Neural cell (in vitro differentiated cells): ENCODE measurements around the gene FAM107B.

Experiments used
- MXI1 ChIP-seq: fragments of 450-650 bp; conservative IDR thresholded peaks from 2 replicates; pipeline ENCODE4 v1.6.1; 2014; ENCODE audit warnings: antibody characterized with exemption, mild to moderate bottlenecking; ENCODE audit not compliant: poor library complexity, severe bottlenecking
- POLR2AphosphoS5 ChIP-seq: IDR thresholded peaks from 2 replicates; pipeline ENCODE4 v1.6.1; 2012
- TF ChIP-seq, protein P1 (sequence below): fragments of 450-650 bp; IDR thresholded peaks from 2 replicates; pipeline ENCODE4 v1.5.1; 2014; ENCODE audit warnings: antibody characterized with exemption, mild to moderate bottlenecking, moderate library complexity; ENCODE audit not compliant: poor library complexity, severe bottlenecking

- TF ChIP-seq, protein P1, sequence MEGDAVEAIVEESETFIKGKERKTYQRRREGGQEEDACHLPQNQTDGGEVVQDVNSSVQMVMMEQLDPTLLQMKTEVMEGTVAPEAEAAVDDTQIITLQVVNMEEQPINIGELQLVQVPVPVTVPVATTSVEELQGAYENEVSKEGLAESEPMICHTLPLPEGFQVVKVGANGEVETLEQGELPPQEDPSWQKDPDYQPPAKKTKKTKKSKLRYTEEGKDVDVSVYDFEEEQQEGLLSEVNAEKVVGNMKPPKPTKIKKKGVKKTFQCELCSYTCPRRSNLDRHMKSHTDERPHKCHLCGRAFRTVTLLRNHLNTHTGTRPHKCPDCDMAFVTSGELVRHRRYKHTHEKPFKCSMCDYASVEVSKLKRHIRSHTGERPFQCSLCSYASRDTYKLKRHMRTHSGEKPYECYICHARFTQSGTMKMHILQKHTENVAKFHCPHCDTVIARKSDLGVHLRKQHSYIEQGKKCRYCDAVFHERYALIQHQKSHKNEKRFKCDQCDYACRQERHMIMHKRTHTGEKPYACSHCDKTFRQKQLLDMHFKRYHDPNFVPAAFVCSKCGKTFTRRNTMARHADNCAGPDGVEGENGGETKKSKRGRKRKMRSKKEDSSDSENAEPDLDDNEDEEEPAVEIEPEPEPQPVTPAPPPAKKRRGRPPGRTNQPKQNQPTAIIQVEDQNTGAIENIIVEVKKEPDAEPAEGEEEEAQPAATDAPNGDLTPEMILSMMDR, result no peak
- no peak for TF ChIP-seq POLR2AphosphoS5
- TF ChIP-seq MXI1, result no peak
Measured at GRCh38 chr10:14593806-14594205, 180.9 kb downstream of the FAM107B start.
